SK-N-SH treated with all-trans-retinoic acid at 6 μM for 48 hours (cell line): Measurements from ENCODE around the gene CYBC1.
"Not testable (repeated sequence)": the region's sequence is repeated elsewhere in the genome, so short reads cannot be mapped to it uniquely, and the experiment has no call there.

Source experiments
- ATAC-seq: fragments of 200-7000 bp; cut with Tn5 transposase; 3 replicates; pipeline ENCODE4 v1.9.1; 2020; ENCODE audit warnings: mild to moderate bottlenecking, moderate library complexity
- ARNTL ChIP-seq: fragments of 450-650 bp; formaldehyde crosslinking; IDR thresholded peaks from 2 replicates; pipeline ENCODE4 v1.5.0; 2020; ENCODE audit warnings: low read depth, mild to moderate bottlenecking, moderate library complexity, borderline replicate concordance
- BACH2 ChIP-seq: fragments of 250-450 bp; sonication (Bioruptor Pico); IDR thresholded peaks from 2 replicates; pipeline ENCODE4 v1.9.0; 2021; ENCODE audit warnings: mild to moderate bottlenecking, borderline replicate concordance
- CREB5 ChIP-seq: fragments of 250-450 bp; sonication (Bioruptor Pico); IDR thresholded peaks from 2 replicates; pipeline ENCODE4 v1.5.1; 2020; ENCODE audit warnings: low read depth, mild to moderate bottlenecking, moderate library complexity
- CSDC2 ChIP-seq: fragments of 250-450 bp; sonication (Bioruptor Pico); IDR thresholded peaks from 2 replicates; pipeline ENCODE4 v1.5.0; 2020; ENCODE audit warnings: mild to moderate bottlenecking, moderate library complexity
- CSRNP3 ChIP-seq: fragments of 250-450 bp; sonication (Bioruptor Pico); IDR thresholded peaks from 2 replicates; pipeline ENCODE4 v1.5.1; 2021; ENCODE audit warnings: mild to moderate bottlenecking, moderate library complexity
- ESRRG ChIP-seq: fragments of 250-450 bp; sonication (Bioruptor Pico); IDR thresholded peaks from 2 replicates; pipeline ENCODE4 v1.6.1; 2021; ENCODE audit warnings: mild to moderate bottlenecking
- GLIS3 ChIP-seq: fragments of 250-450 bp; sonication (Bioruptor Pico); IDR thresholded peaks from 2 replicates; pipeline ENCODE4 v1.5.0; 2020; ENCODE audit warnings: mild to moderate bottlenecking, moderate library complexity
- OSR1 ChIP-seq: fragments of 250-450 bp; sonication (Bioruptor Pico); IDR thresholded peaks from 2 replicates; pipeline ENCODE4 v1.8.0; 2022; ENCODE audit warnings: moderate library complexity, mild to moderate bottlenecking, inconsistent platforms
- PATZ1 ChIP-seq: fragments of 250-450 bp; sonication (Bioruptor Pico); IDR thresholded peaks from 2 replicates; pipeline ENCODE4 v1.8.0; 2020; ENCODE audit warnings: mild to moderate bottlenecking, moderate library complexity, borderline replicate concordance
- PPARA ChIP-seq: fragments of 250-450 bp; sonication (Bioruptor Pico); IDR thresholded peaks from 2 replicates; pipeline ENCODE4 v1.5.0; 2020; ENCODE audit warnings: mild to moderate bottlenecking, borderline replicate concordance
- RARB ChIP-seq: fragments of 250-450 bp; sonication (Bioruptor Pico); IDR thresholded peaks from 2 replicates; pipeline ENCODE4 v1.8.0; 2021; ENCODE audit warnings: mild to moderate bottlenecking, moderate library complexity
- SNAI2 ChIP-seq: fragments of 250-450 bp; sonication (Bioruptor Pico); IDR thresholded peaks from 2 replicates; pipeline ENCODE4 v1.5.0; 2020; ENCODE audit warnings: mild to moderate bottlenecking, moderate library complexity
- TSHZ2 ChIP-seq: fragments of 250-450 bp; sonication (Bioruptor Pico); IDR thresholded peaks from 2 replicates; pipeline ENCODE4 v1.5.0; 2020; ENCODE audit warnings: mild to moderate bottlenecking, moderate library complexity
- ZC3H10 ChIP-seq: fragments of 250-450 bp; sonication (Bioruptor Pico); IDR thresholded peaks from 2 replicates; pipeline ENCODE4 v1.5.1; 2021; ENCODE audit warnings: mild to moderate bottlenecking, moderate library complexity
- ZFP3 ChIP-seq: fragments of 250-450 bp; sonication (Bioruptor Pico); IDR thresholded peaks from 2 replicates; pipeline ENCODE4 v1.5.0; 2020; ENCODE audit warnings: mild to moderate bottlenecking, moderate library complexity
- ZFP30 ChIP-seq: fragments of 450-650 bp; formaldehyde crosslinking; IDR thresholded peaks from 2 replicates; pipeline ENCODE4 v1.5.0; 2022; ENCODE audit warnings: mild to moderate bottlenecking, moderate library complexity
- ZNF565 ChIP-seq: fragments of 450-650 bp; formaldehyde crosslinking; conservative IDR thresholded peaks from 2 replicates; pipeline ENCODE4 v1.5.0; 2020; ENCODE audit warnings: low read depth, mild to moderate bottlenecking, moderate library complexity
- ZNF8 ChIP-seq: fragments of 450-650 bp; formaldehyde crosslinking; IDR thresholded peaks from 2 replicates; pipeline ENCODE4 v1.5.0; 2020; ENCODE audit warnings: mild to moderate bottlenecking, moderate library complexity

CYBC1 gene

GRCh38 chr17:82457073-82457928, 6.7 kb upstream of the CYBC1 start:
- ATAC-seq = no peak
- TF ChIP-seq RARB (no peak), CSRNP3 (CRISPR knock-in tag) (no peak), ZNF565 (CRISPR knock-in tag) (no peak), GLIS3 (CRISPR knock-in tag) (no peak), ARNTL (CRISPR knock-in tag) (no peak), ESRRG (CRISPR knock-in tag) (no peak), ZC3H10 (CRISPR knock-in tag) (no peak), ZFP3 (CRISPR knock-in tag) (no peak), BACH2 (CRISPR knock-in tag) (no peak), TSHZ2 (CRISPR knock-in tag) (no peak)

GRCh38 chr17:82453706-82454105, 3.2 kb upstream of the CYBC1 start:
- ATAC-seq = not testable (repeated sequence)

GRCh38 chr17:82453151-82453550, 2.6 kb upstream of the CYBC1 start:
- ATAC-seq = not testable (repeated sequence)

- ATAC-seq = no peak
- no peak for TF ChIP-seq SNAI2 (CRISPR knock-in tag)
- no peak for TF ChIP-seq TSHZ2 (CRISPR knock-in tag)
- TF ChIP-seq CSDC2 (CRISPR knock-in tag) = no peak
These were observed 1.6 kb upstream of the CYBC1 start for GRCh38 chr17:82452162-82452561.

- TF ChIP-seq OSR1 (no peak), CSDC2 (CRISPR knock-in tag) (no peak), ZNF565 (CRISPR knock-in tag) (no peak), GLIS3 (CRISPR knock-in tag) (no peak)
- ATAC-seq = peak; percentile 8; the same call in 1 of the 3 replicates
These were observed 632 bp downstream of the CYBC1 start for GRCh38 chr17:82449883-82450356.

GRCh38 chr17:82449131-82449882, 1.2 kb downstream of the CYBC1 start:
- ATAC-seq = no peak
- TF ChIP-seq GLIS3 (CRISPR knock-in tag) (no peak), PATZ1 (CRISPR knock-in tag) (no peak), PPARA (CRISPR knock-in tag) (no peak), ZNF8 (CRISPR knock-in tag) (no peak), CREB5 (CRISPR knock-in tag) (no peak), RARB (no peak), ZFP30 (CRISPR knock-in tag) (no peak)
